ENCODE data around the gene APLNR.

DNA sequence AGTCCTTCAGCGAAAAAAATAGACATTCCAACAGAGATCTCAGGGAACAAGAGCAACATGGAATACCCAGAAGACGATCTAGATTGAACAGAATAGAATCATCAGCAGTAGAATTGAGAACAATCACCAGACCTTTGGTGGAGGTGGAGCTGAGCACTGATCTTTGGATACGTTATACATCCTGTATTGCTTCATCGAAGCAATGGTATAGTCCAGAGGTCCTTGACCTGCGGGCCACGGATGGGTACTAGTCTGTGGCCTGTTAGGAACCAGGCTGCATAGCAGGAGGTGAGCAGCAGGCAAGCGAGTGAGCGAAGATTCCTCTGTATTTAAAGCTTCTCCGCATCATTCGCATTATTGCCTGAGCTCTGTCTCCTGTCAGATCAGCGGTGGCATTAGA lies 37.7 kb downstream of the APLNR start:
- TF ChIP-seq, protein P1, sequence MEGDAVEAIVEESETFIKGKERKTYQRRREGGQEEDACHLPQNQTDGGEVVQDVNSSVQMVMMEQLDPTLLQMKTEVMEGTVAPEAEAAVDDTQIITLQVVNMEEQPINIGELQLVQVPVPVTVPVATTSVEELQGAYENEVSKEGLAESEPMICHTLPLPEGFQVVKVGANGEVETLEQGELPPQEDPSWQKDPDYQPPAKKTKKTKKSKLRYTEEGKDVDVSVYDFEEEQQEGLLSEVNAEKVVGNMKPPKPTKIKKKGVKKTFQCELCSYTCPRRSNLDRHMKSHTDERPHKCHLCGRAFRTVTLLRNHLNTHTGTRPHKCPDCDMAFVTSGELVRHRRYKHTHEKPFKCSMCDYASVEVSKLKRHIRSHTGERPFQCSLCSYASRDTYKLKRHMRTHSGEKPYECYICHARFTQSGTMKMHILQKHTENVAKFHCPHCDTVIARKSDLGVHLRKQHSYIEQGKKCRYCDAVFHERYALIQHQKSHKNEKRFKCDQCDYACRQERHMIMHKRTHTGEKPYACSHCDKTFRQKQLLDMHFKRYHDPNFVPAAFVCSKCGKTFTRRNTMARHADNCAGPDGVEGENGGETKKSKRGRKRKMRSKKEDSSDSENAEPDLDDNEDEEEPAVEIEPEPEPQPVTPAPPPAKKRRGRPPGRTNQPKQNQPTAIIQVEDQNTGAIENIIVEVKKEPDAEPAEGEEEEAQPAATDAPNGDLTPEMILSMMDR (IDR thresholded peaks at IDR 0.05; ENCODE audit: low read depth, low read length), result no peak
- TF ChIP-seq EZH2phosphoT487 (IDR thresholded peaks at IDR 0.05; ENCODE audit: low read depth), result no peak

Data from OCI-LY3 (cell line).